NOMO-1 (cell line): ENCODE measurements around the gene ISM1.

Source experiments
- DNase-seq, 2 experiments: peaks; one replicate each; lab custom pipeline; 2025; ENCODE audit not compliant: unreplicated experiment in 2 of 2; lab: John Stamatoyannopoulos, UW

The ISM1 gene

GRCh38 chr20:13340088-13340487, 119.0 kb downstream of the ISM1 start:
- DNase-seq = no peak

- no peak for DNase-seq
These were observed 120.8 kb downstream of the ISM1 start for GRCh38 chr20:13341737-13342393.

GRCh38 chr20:13342469-13343242, 121.6 kb downstream of the ISM1 start:
- DNase-seq = no peak

GRCh38 chr20:13344671-13345070, 123.6 kb downstream of the ISM1 start:
- no peak for DNase-seq

- DNase-seq = no peak
These were observed 127.5 kb downstream of the ISM1 start for GRCh38 chr20:13348311-13349234.

- DNase-seq = no peak
These were observed 128.1 kb downstream of the ISM1 start for GRCh38 chr20:13349235-13349604.
